Naive B cell (primary cell): ENCODE measurements around the gene DNAJA1. TPM values are rescaled to one million over a fixed set of nuclear protein-coding genes. Genes with fewer than 3 reads are reported as not detected.
"Not testable (repeated sequence)": the region's sequence is repeated elsewhere in the genome, so short reads cannot be mapped to it uniquely, and the experiment has no call there.

Experiments
- ATAC-seq, 2 donors: fragments of 150-1000 bp; cut with Tn5 transposase; 2 replicates each; pipeline ENCODE4 v1.10.0; 2021; ENCODE audit warnings: low read depth in 2 of 2, mild to moderate bottlenecking in 2 of 2, moderate library complexity in 2 of 2
- DNase-seq: peaks from one replicate; pipeline ENCODE4 v3.0.0; 2022
- H3K27ac Mint-ChIP-seq, 6 donors: one replicate each; pipeline ENCODE4 v1.8.0; 2020 to 2022; ENCODE audit warnings: mild to moderate bottlenecking in 6 of 6, mixed read lengths in 6 of 6, moderate library complexity in 5 of 6, inconsistent platforms in 2 of 6
- H3K27me3 Mint-ChIP-seq, 3 donors: one replicate each; pipeline ENCODE4 v1.8.0; 2021 to 2022; ENCODE audit warnings: mixed read lengths in 3 of 3, mild to moderate bottlenecking in 1 of 3
- H3K36me3 Mint-ChIP-seq, 2 donors: one replicate each; pipeline ENCODE4 v1.8.0; 2020 to 2022; ENCODE audit warnings: mixed read lengths in 2 of 2, inconsistent platforms in 1 of 2, mild to moderate bottlenecking in 1 of 2
- H3K4me1 Mint-ChIP-seq, 3 donors: one replicate each; pipeline ENCODE4 v1.8.0; 2020 to 2022; ENCODE audit warnings: mixed read lengths in 3 of 3, inconsistent platforms in 1 of 3, mild to moderate bottlenecking in 1 of 3, moderate library complexity in 1 of 3
- H3K4me3 Mint-ChIP-seq, 8 donors: one replicate each; pipeline ENCODE4 v1.8.0; 2020 to 2022; ENCODE audit warnings: mild to moderate bottlenecking in 8 of 8, mixed read lengths in 8 of 8, moderate library complexity in 8 of 8, inconsistent platforms in 2 of 8
- H3K9me3 Mint-ChIP-seq, 7 donors: one replicate each; pipeline ENCODE4 v1.8.0; 2020 to 2022; ENCODE audit warnings: mixed read lengths in 7 of 7, mild to moderate bottlenecking in 5 of 7, inconsistent platforms in 2 of 7, moderate library complexity in 1 of 7
- polyA plus RNA-seq, 6 donors: library from polyadenylated mRNA; unstranded; fragments of 300-500 nt; fragmentation: Illumina TruSeq; gene quantifications; one replicate each; pipeline ENCODE4 v1.2.3, GENCODE V29; 2021; ENCODE audit warnings: low read depth in 6 of 6

DNAJA1 gene
- polyA plus RNA-seq, 6 donors from 2014 or later = 69.9 to 104 (median 86.7) TPM

GRCh38 chr9:33068991-33069390 is 43.9 kb downstream of the DNAJA1 start:
- Mint-ChIP-seq H3K4me1 (peaks cover 22 to 33% (median 30%) of the 10 kb centered on the region in 3 donors), H3K27ac (no peak overlapping the region), H3K36me3 (peaks cover 6 to 12% of the 10 kb centered on the region in 2 donors), H3K9me3 (no peaks in the 10 kb centered on the region), H3K4me3 (no peak overlapping the region), H3K27me3 (no peaks in the 10 kb centered on the region)
- DNase-seq (no peak), ATAC-seq (no peak)

- H3K27ac Mint-ChIP-seq = peak within 1 kb of the TSS; percentile 99 to 100 (median 100)
- peaks cover 18 to 47% (median 39%) of the 10 kb centered on the region in 3 donors for H3K4me1 Mint-ChIP-seq
- no peaks in the 10 kb centered on the region for H3K27me3 Mint-ChIP-seq
- H3K9me3 Mint-ChIP-seq = no peaks in the 10 kb centered on the region
- peak within 1 kb of the TSS; percentile 92 to 100 (median 99) for H3K4me3 Mint-ChIP-seq
- H3K36me3 Mint-ChIP-seq = peaks cover 0 to 8% of the 10 kb centered on the region in 2 donors
- ATAC-seq = peak; percentile 96
- DNase-seq = peak; percentile 94
Measured at GRCh38 chr9:33076046-33077004, 51.3 kb downstream of the DNAJA1 start, which contains the start of gene SMU1. SMU1 (minus strand) TSS chr9:33076674; CDS start chr9:33076608, 66 bp downstream.

GRCh38 chr9:33080534-33080933 is 55.5 kb downstream of the DNAJA1 start:
- DNase-seq = no peak
- no peak overlapping the region for H3K4me3 Mint-ChIP-seq

GRCh38 chr9:33081128-33081851 is 56.2 kb downstream of the DNAJA1 start:
- DNase-seq (peak; percentile 63), ATAC-seq (peak; percentile 29 to 31)
- Mint-ChIP-seq H3K9me3 (no peaks in the 10 kb centered on the region), H3K27ac (no peak overlapping the region), H3K36me3 (no peaks in the 10 kb centered on the region), H3K4me3 (no peak overlapping the region), H3K4me1 (peaks cover 14 to 42% (median 32%) of the 10 kb centered on the region in 3 donors), H3K27me3 (no peaks in the 10 kb centered on the region)

More at GRCh38 chr9:33080534-33080933, 55.5 kb downstream of the DNAJA1 start:
- no peaks in the 10 kb centered on the region for H3K27me3 Mint-ChIP-seq
- no peak overlapping the region for H3K27ac Mint-ChIP-seq
- ATAC-seq = no peak
- peaks cover 0 to 2% of the 10 kb centered on the region in 2 donors for H3K36me3 Mint-ChIP-seq
- H3K9me3 Mint-ChIP-seq = no peaks in the 10 kb centered on the region
- H3K4me1 Mint-ChIP-seq = peaks cover 21 to 49% (median 36%) of the 10 kb centered on the region in 3 donors

- H3K4me3 Mint-ChIP-seq = peak overlapping the region; percentile 7 to 83 (median 68)
Measured at GRCh38 chr9:33082128-33082527, 57.1 kb downstream of the DNAJA1 start.

GRCh38 chr9:33082538-33083326 is 57.7 kb downstream of the DNAJA1 start:
- no peaks in the 10 kb centered on the region for H3K9me3 Mint-ChIP-seq
- peak overlapping the region; percentile 16 to 83 (median 68) for H3K4me3 Mint-ChIP-seq
- peak; percentile 45 for DNase-seq
- no peaks in the 10 kb centered on the region for H3K36me3 Mint-ChIP-seq
- peak overlapping the region; percentile 1 to 95 (median 85) for H3K27ac Mint-ChIP-seq
- peaks cover 1 to 27% (median 22%) of the 10 kb centered on the region in 3 donors for H3K4me1 Mint-ChIP-seq
- no peaks in the 10 kb centered on the region for H3K27me3 Mint-ChIP-seq
- peak; percentile 74 to 77 for ATAC-seq

More at GRCh38 chr9:33082128-33082527, 57.1 kb downstream of the DNAJA1 start:
- ATAC-seq = no peak
- no peaks in the 10 kb centered on the region for H3K27me3 Mint-ChIP-seq
- H3K27ac Mint-ChIP-seq = peak overlapping the region in 5 of 6 donors; percentile 1 to 95 (median 86)
- H3K4me1 Mint-ChIP-seq = peaks cover 6 to 33% (median 26%) of the 10 kb centered on the region in 3 donors
- DNase-seq = no peak
- H3K36me3 Mint-ChIP-seq = no peaks in the 10 kb centered on the region
- no peaks in the 10 kb centered on the region for H3K9me3 Mint-ChIP-seq

GRCh38 chr9:33085672-33086071 is 60.6 kb downstream of the DNAJA1 start:
- H3K4me1 Mint-ChIP-seq = peaks cover 0 to 27% (median 22%) of the 10 kb centered on the region in 3 donors
- H3K36me3 Mint-ChIP-seq, H3K27ac Mint-ChIP-seq, H3K9me3 Mint-ChIP-seq, ATAC-seq, DNase-seq, H3K27me3 Mint-ChIP-seq, H3K4me3 Mint-ChIP-seq: not testable (repeated sequence)

Other genes with a start within 250 kb of the DNAJA1 start
- gene TMEM215, start 241.7 kb upstream of the DNAJA1 start, polyA plus RNA-seq = not detected
- gene APTX, start 23.6 kb upstream of the DNAJA1 start, polyA plus RNA-seq = 10 to 100 TPM; 25.5 to 34.0 (median 29.4) TPM
- gene SMU1, start 51.4 kb downstream of the DNAJA1 start, polyA plus RNA-seq = 10 to 100 TPM; 19.6 to 44.5 (median 25.8) TPM
- gene B4GALT1, start 142.1 kb downstream of the DNAJA1 start, polyA plus RNA-seq = 100 to 1,000 TPM in 1 of 6 donors, 10 to 100 TPM in 5; 30.4 to 112 (median 72.8) TPM
- gene SPINK4, start 214.9 kb downstream of the DNAJA1 start, polyA plus RNA-seq = not detected
- 10 to 100 TPM; 45.7 to 85.6 (median 73.2) TPM for gene BAG1, start 239.4 kb downstream of the DNAJA1 start, polyA plus RNA-seq
- 10 to 100 TPM; 41.6 to 76.4 (median 54.2) TPM for gene CHMP5, start 239.8 kb downstream of the DNAJA1 start, polyA plus RNA-seq